Mammary epithelial cell (primary cell): ENCODE measurements around the gene GTF2H4.

Experiments used
- CTCF ChIP-seq, 2 donors: IDR thresholded peaks in 1 of 2; conservative IDR thresholded peaks in 1 of 2; 2 replicates each; pipeline ENCODE4 v1.5.1; 2011 to 2012; ENCODE audit warnings: inconsistent platforms in 2 of 2, low read length in 2 of 2, mild to moderate bottlenecking in 2 of 2, control low read depth in 1 of 2, low read depth in 1 of 2; ENCODE audit not compliant: insufficient read depth in 1 of 2; ENCODE audit errors: extremely low read depth in 1 of 2
- EZH2 ChIP-seq: IDR thresholded peaks from 2 replicates; pipeline ENCODE4 v1.6.1; 2012; ENCODE audit warnings: low read length, inconsistent platforms, borderline replicate concordance

GRCh38 chr6:30882759-30883684 lies 25.0 kb upstream of the GTF2H4 start:
- TF ChIP-seq EZH2 (no peak), CTCF (conservative IDR thresholded peaks at IDR 0.05 in 1 of 2, IDR thresholded peaks at IDR 0.05 in 1 of 2; ENCODE audit: extremely low read depth in 1 of 2, insufficient read depth in 1 of 2, low read depth in 1 of 2, low read length in 2 of 2) (no peak)
